ENCODE results near the gene ALDH1A2.

GRCh38 chr15:57919754-57920153 lies 145.8 kb downstream of the ALDH1A2 start:
- TF ChIP-seq CTCF (IDR thresholded peaks at IDR 0.05; ENCODE audit: low read depth, low read length) (no peak), EZH2phosphoT487 (IDR thresholded peaks at IDR 0.05; ENCODE audit: low read depth) (no peak)

All from OCI-LY3 (cell line).